Omental fat pad (tissue), 4 donors: Measurements from ENCODE around the gene CD74. TPM values are rescaled to one million over a fixed set of nuclear protein-coding genes. Genes with fewer than 3 reads are reported as not detected.

Source experiments
- ATAC-seq: fragments of 150-250 bp; one replicate; pipeline ENCODE4 v1.9.1; 2016; ENCODE audit warnings: mild to moderate bottlenecking, moderate library complexity; ENCODE audit not compliant: low FRiP score
- DNase-seq: peaks from one replicate; pipeline ENCODE4 v3.0.0-alpha.2; 2019; ENCODE audit warnings: low spot score
- total RNA-seq, 4 donors: library from RNA; depleted of rRNA; stranded (reverse); fragments of >200 nt; gene quantifications; one replicate each; pipeline ENCODE4 v1.1.0, GENCODE V29; 2016
- TF ChIP-seq, protein P1 (sequence below), 3 donors: fragments of 450-650 bp; IDR thresholded peaks; one replicate each; pipeline ENCODE4 v1.5.1; 2016 to 2017; ENCODE audit warnings: antibody characterized with exemption in 3 of 3, mild to moderate bottlenecking in 3 of 3, moderate library complexity in 2 of 3

The CD74 gene
- total RNA-seq, 4 donors from 2014 or later, result 188 to 705 (median 639) TPM

- DNase-seq, result no peak
- TF ChIP-seq, protein P1, sequence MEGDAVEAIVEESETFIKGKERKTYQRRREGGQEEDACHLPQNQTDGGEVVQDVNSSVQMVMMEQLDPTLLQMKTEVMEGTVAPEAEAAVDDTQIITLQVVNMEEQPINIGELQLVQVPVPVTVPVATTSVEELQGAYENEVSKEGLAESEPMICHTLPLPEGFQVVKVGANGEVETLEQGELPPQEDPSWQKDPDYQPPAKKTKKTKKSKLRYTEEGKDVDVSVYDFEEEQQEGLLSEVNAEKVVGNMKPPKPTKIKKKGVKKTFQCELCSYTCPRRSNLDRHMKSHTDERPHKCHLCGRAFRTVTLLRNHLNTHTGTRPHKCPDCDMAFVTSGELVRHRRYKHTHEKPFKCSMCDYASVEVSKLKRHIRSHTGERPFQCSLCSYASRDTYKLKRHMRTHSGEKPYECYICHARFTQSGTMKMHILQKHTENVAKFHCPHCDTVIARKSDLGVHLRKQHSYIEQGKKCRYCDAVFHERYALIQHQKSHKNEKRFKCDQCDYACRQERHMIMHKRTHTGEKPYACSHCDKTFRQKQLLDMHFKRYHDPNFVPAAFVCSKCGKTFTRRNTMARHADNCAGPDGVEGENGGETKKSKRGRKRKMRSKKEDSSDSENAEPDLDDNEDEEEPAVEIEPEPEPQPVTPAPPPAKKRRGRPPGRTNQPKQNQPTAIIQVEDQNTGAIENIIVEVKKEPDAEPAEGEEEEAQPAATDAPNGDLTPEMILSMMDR (IDR thresholded peaks at IDR 0.05), result no peak
- no peak for ATAC-seq
Observed at GRCh38 chr5:150447188-150447587, 34.5 kb upstream of the CD74 start.

DNA sequence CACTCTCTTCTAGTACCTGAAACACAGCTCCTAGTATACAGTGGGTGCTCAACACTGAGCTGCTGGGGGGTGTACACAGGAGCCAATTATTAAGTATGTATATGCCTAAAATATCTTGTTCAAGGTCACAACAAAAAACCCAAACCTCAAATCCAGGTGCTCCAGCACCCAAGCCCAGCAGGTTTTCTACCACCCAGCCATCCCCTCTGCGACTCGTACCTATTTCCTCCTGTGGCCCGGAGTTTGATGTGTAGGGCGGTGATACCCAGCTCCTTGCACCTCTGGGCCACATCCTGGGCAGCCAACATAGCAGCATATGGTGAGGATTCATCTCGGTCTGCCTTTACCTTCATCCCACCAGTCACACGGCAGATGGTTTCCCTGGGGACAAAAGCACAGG lies 33.9 kb upstream of the CD74 start:
- ATAC-seq, result no peak
- no peak for DNase-seq
- TF ChIP-seq, protein P1 (IDR thresholded peaks at IDR 0.05), result no peak

- DNase-seq (no peak), ATAC-seq (no peak)
- TF ChIP-seq, protein P1 (IDR thresholded peaks at IDR 0.05), result no peak
Observed at GRCh38 chr5:150446088-150446487, 33.4 kb upstream of the CD74 start.

DNA sequence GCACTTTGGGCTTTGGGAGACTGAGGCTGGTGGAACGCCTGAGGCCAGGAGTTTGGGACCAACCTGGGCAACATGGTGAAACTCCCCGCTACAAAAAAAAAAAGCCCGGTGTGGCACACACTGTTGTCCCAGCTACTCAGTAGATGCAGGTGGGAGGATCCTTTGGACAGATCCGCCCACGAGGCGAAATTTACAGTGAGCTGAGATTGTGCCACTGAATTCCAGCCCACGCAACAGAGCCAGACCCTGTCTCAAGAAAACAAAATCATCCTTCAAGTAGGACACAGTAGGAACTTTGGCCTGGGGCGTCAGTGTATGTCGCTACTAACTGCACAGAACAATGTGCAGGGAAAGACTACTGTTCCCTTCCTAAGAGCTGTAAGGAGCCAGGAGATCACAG lies 32.1 kb upstream of the CD74 start:
- DNase-seq (no peak), ATAC-seq (no peak)
- TF ChIP-seq, protein P1 (IDR thresholded peaks at IDR 0.05), result no peak

GRCh38 chr5:150443242-150444075 lies 30.7 kb upstream of the CD74 start:
- TF ChIP-seq, protein P1 (IDR thresholded peaks at IDR 0.05), result no peak
- no peak for DNase-seq
- ATAC-seq, result no peak

DNA sequence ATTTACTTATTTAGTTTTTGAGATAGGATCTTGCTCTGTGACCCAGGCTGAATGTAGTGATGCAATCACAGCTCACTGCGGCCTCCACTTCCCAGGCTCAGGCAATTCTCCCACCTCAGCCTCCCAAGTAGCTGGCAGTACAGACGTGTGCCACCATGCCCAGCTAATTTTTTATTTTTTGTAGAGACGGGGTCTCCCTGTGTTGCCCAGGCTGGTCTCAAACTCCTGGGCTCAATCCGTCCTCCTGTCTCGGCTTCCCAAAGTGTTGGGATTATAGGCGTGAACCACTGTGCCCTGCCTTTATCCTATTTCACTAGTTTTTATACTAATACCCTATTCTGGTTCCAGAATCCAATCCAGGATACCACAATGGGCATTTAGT lies 30.0 kb upstream of the CD74 start:
- TF ChIP-seq, protein P1 (IDR thresholded peaks at IDR 0.05), result no peak

More for the DNA sequence above, 30.0 kb upstream of the CD74 start:
- DNase-seq, result no peak
- ATAC-seq, result no peak
